IMR-90 (cell line): Measurements from ENCODE around the gene MSRB1. TPM values are rescaled to one million over a fixed set of nuclear protein-coding genes. Genes with fewer than 3 reads are reported as not detected.

Source experiments
- ATAC-seq: fragments of 200-7000 bp; cut with Tn5 transposase; 2 replicates; pipeline ENCODE4 v1.9.1; 2020; ENCODE audit warnings: low read depth, mild to moderate bottlenecking, moderate library complexity
- BruUV-seq: library from RNA; stranded (reverse); fragments of 400-500 nt; replicated peaks from 2 replicates; lab custom pipeline; 2021; lab: Mats Ljungman, UMichigan
- CTCF ChIA-PET: fragments of 300-600 bp; formaldehyde crosslinking; extraction: SDS; loops from one replicate; lab custom pipeline; 2021; ENCODE audit warnings: antibody characterized with exemption; lab: Yijun Ruan, JAX
- POLR2A ChIA-PET: fragments of 300-600 bp; sonication (Branson Sonifier 250); formaldehyde crosslinking; loops from one replicate; lab custom pipeline; 2022; ENCODE audit warnings: antibody characterized with exemption; ENCODE audit not compliant: unreplicated experiment; lab: Charles Lee
- DNase-seq: peaks from one replicate; pipeline ENCODE4 v3.0.0; 2013
- H2AFZ ChIP-seq: replicated peaks from 2 replicates; pipeline ENCODE3; 2013; ENCODE audit warnings: low read length, mild to moderate bottlenecking; ENCODE audit not compliant: poor library complexity
- H2AK5ac ChIP-seq: 2 replicates; pipeline ENCODE4 v1.6.1; 2013; ENCODE audit warnings: low read depth, low read length, inconsistent platforms
- H2AK9ac ChIP-seq: replicated peaks from 2 replicates; pipeline ENCODE3; 2013; ENCODE audit warnings: mild to moderate bottlenecking, low read depth, low read length, moderate library complexity; ENCODE audit not compliant: poor library complexity
- H2BK120ac ChIP-seq: 2 replicates; pipeline ENCODE4 v1.6.1; 2013; ENCODE audit warnings: low read depth, low read length, inconsistent platforms
- H2BK15ac ChIP-seq: 3 replicates; pipeline ENCODE4 v1.6.1; 2013; ENCODE audit warnings: low read depth, low read length, inconsistent platforms
- H2BK20ac ChIP-seq: 2 replicates; pipeline ENCODE4 v1.6.1; 2013; ENCODE audit warnings: low read depth, mild to moderate bottlenecking, inconsistent platforms, low read length, moderate library complexity
- H2BK5ac ChIP-seq: 2 replicates; pipeline ENCODE4 v1.6.1; 2013; ENCODE audit warnings: mild to moderate bottlenecking, low read depth, low read length, inconsistent platforms; ENCODE audit not compliant: poor library complexity, severe bottlenecking
- H3K14ac ChIP-seq: replicated peaks from 2 replicates; pipeline ENCODE4 v1.6.1; 2013; ENCODE audit warnings: low read depth, low read length, inconsistent platforms
- H3K18ac ChIP-seq: 2 replicates; pipeline ENCODE4 v1.6.1; 2013; ENCODE audit warnings: low read depth, low read length, control low read depth
- H3K23ac ChIP-seq: 2 replicates; pipeline ENCODE4 v1.6.1; 2013; ENCODE audit warnings: low read depth, low read length, inconsistent platforms
- H3K27ac ChIP-seq: 2 replicates; pipeline ENCODE4 v1.5.1; 2013; ENCODE audit warnings: mild to moderate bottlenecking, control low read depth, low read length; ENCODE audit not compliant: insufficient read depth
- H3K27me3 ChIP-seq: 2 replicates; pipeline ENCODE4 v1.6.1; 2013; ENCODE audit warnings: low read length; ENCODE audit not compliant: control insufficient read depth, insufficient read depth
- H3K36me3 ChIP-seq: 2 replicates; pipeline ENCODE4 v1.6.1; 2013; ENCODE audit warnings: low read length, mixed read lengths; ENCODE audit not compliant: control insufficient read depth, insufficient read depth
- H3K4ac ChIP-seq: 2 replicates; pipeline ENCODE4 v1.6.1; 2013; ENCODE audit warnings: low read depth, low read length, inconsistent platforms
- H3K4me1 ChIP-seq: 2 replicates; pipeline ENCODE4 v1.6.1; 2013; ENCODE audit warnings: low read length, mixed read lengths; ENCODE audit not compliant: control insufficient read depth, insufficient read depth
- H3K4me2 ChIP-seq: 2 replicates; pipeline ENCODE4 v1.6.1; 2013; ENCODE audit warnings: low read depth, mild to moderate bottlenecking, control low read depth, low read length, moderate library complexity
- H3K4me3 ChIP-seq: 2 replicates; pipeline ENCODE4 v1.5.1; 2013; ENCODE audit warnings: low read depth, mild to moderate bottlenecking, control low read depth, low read length, moderate library complexity; ENCODE audit not compliant: insufficient read depth
- H3K56ac ChIP-seq: 2 replicates; pipeline ENCODE4 v1.6.1; 2013; ENCODE audit warnings: low read length, inconsistent platforms; ENCODE audit not compliant: insufficient read depth; ENCODE audit errors: extremely low read depth
- H3K79me1 ChIP-seq, 2 experiments: 2 replicates each; pipeline ENCODE4 v1.6.1; 2013; ENCODE audit warnings: low read length in 2 of 2, inconsistent platforms in 1 of 2, low read depth in 1 of 2
- H3K9ac ChIP-seq: 2 replicates; pipeline ENCODE4 v1.6.1; 2013; ENCODE audit warnings: low read depth, low read length, control low read depth
- H3K9me1 ChIP-seq: 2 replicates; pipeline ENCODE4 v1.6.1; 2013; ENCODE audit warnings: low read length, inconsistent platforms; ENCODE audit not compliant: insufficient read depth
- H3K9me3 ChIP-seq: 2 replicates; pipeline ENCODE4 v1.6.1; 2013; ENCODE audit warnings: low read length; ENCODE audit not compliant: control insufficient read depth, insufficient read depth
- H4K20me1 ChIP-seq: 2 replicates; pipeline ENCODE4 v1.6.1; 2013; ENCODE audit warnings: low read length, inconsistent platforms; ENCODE audit not compliant: insufficient read depth
- H4K5ac ChIP-seq: 2 replicates; pipeline ENCODE4 v1.6.1; 2013; ENCODE audit warnings: mild to moderate bottlenecking, low read depth, low read length, control low read depth
- H4K8ac ChIP-seq, 2 experiments: 2 replicates each; pipeline ENCODE4 v1.6.1; 2013; ENCODE audit warnings: low read depth in 2 of 2, low read length in 2 of 2, control low read depth in 1 of 2, inconsistent platforms in 1 of 2
- H4K91ac ChIP-seq: 2 replicates; pipeline ENCODE4 v1.6.1; 2013; ENCODE audit warnings: low read depth, low read length, inconsistent platforms; ENCODE audit not compliant: insufficient read depth
- BHLHE40 ChIP-seq: fragments of 150-350 bp; IDR thresholded peaks from 2 replicates; pipeline ENCODE4 v1.6.1; 2016; ENCODE audit warnings: mild to moderate bottlenecking, low read depth, low read length
- CEBPB ChIP-seq: IDR thresholded peaks from 2 replicates; pipeline ENCODE4 v1.6.1; 2012; ENCODE audit warnings: low read depth, low read length, improper control_type of control experiment
- CHD1 ChIP-seq: IDR thresholded peaks from 2 replicates; pipeline ENCODE4 v1.6.1; 2012; ENCODE audit warnings: low read depth, low read length, improper control_type of control experiment
- FOS ChIP-seq: fragments of 150-350 bp; IDR thresholded peaks from 2 replicates; pipeline ENCODE4 v1.6.1; 2016; ENCODE audit warnings: low read depth, low read length
- MAFK ChIP-seq: IDR thresholded peaks from 2 replicates; pipeline ENCODE4 v1.6.1; 2012; ENCODE audit warnings: low read depth, low read length, improper control_type of control experiment
- MXI1 ChIP-seq: IDR thresholded peaks from 2 replicates; pipeline ENCODE4 v1.6.1; 2012; ENCODE audit warnings: low read depth, mild to moderate bottlenecking, low read length, moderate library complexity, borderline replicate concordance
- NFE2L2 ChIP-seq: fragments of 150-350 bp; IDR thresholded peaks from 2 replicates; pipeline ENCODE4 v1.6.1; 2016; ENCODE audit warnings: low read depth, mild to moderate bottlenecking, low read length
- RAD21 ChIP-seq: IDR thresholded peaks from 2 replicates; pipeline ENCODE4 v1.6.1; 2012; ENCODE audit warnings: low read length, improper control_type of control experiment
- RFX5 ChIP-seq: IDR thresholded peaks from 2 replicates; pipeline ENCODE4 v1.8.0; 2012; ENCODE audit warnings: low read depth, mild to moderate bottlenecking, low read length, moderate library complexity
- SMC3 ChIP-seq: fragments of 150-350 bp; IDR thresholded peaks from 2 replicates; pipeline ENCODE4 v1.6.1; 2016; ENCODE audit warnings: low read depth, mild to moderate bottlenecking, antibody characterized with exemption, low read length, moderate library complexity
- WGBS, 2 experiments: methylation state at CpG; one replicate each; pipeline versions ENCODE4 v1.1.5 to v1.1.7; 2013; ENCODE audit warnings: missing lambda C conversion rate in 2 of 2; ENCODE audit not compliant: insufficient read length in 1 of 2; ENCODE audit errors: extremely low coverage in 2 of 2; 5-methylcytosine and 5-hydroxymethylcytosine counted together
- dilution Hi-C: fragments of 300-500 bp; cut with HindIII; formaldehyde crosslinking; loops from one replicate; pipeline ENCODE4 v1.14.3; 2018; ENCODE audit warnings: low sequenced_read_pairs; ENCODE audit not compliant: unreplicated experiment
- in situ Hi-C: fragments of 300-500 bp; cut with MboI; formaldehyde crosslinking; loops from 3 replicates; pipeline ENCODE4 v1.14.3; 2019; ENCODE audit warnings: low sequenced_read_pairs, inconsistent platforms, mixed read lengths
- intact Hi-C: fragments of 100-400 bp; cut with micrococcal nuclease; formaldehyde crosslinking; loops from 2 replicates; pipeline ENCODE4 v1.10.0; 2022
- polyA plus RNA-seq, 3 experiments: library from polyadenylated mRNA; depleted of rRNA; stranded (reverse); fragments of >200 nt; gene quantifications; 2 replicates each; pipeline ENCODE4 v1.2.3, GENCODE V29; 2012; ENCODE audit warnings: low replicate concordance in 1 of 3
- total RNA-seq: library from RNA; depleted of rRNA; stranded (reverse); fragments of >200 nt; gene quantifications from 2 replicates; pipeline ENCODE4 v1.2.3, GENCODE V29; 2012
- TF ChIP-seq, protein P1 (sequence below): fragments of 150-350 bp; IDR thresholded peaks from 2 replicates; pipeline ENCODE4 v1.6.1; 2017; ENCODE audit warnings: mild to moderate bottlenecking, antibody characterized with exemption, low read length, low read depth
- TF ChIP-seq, protein P2 (sequence below): fragments of 150-350 bp; IDR thresholded peaks from 2 replicates; pipeline ENCODE4 v1.6.1; 2016; ENCODE audit warnings: low read depth, mild to moderate bottlenecking, low read length, moderate library complexity, borderline replicate concordance
- TF ChIP-seq, protein P3 (sequence below): conservative IDR thresholded peaks from 2 replicates; pipeline ENCODE4 v1.5.1; 2012; ENCODE audit warnings: mild to moderate bottlenecking, low read depth, low read length, improper control_type of control experiment

The MSRB1 gene
- total and polyA plus RNA-seq, 2 of the 4 experiments (the other 2 are of a cell fraction), result 17.0 to 32.3 TPM

DNA sequence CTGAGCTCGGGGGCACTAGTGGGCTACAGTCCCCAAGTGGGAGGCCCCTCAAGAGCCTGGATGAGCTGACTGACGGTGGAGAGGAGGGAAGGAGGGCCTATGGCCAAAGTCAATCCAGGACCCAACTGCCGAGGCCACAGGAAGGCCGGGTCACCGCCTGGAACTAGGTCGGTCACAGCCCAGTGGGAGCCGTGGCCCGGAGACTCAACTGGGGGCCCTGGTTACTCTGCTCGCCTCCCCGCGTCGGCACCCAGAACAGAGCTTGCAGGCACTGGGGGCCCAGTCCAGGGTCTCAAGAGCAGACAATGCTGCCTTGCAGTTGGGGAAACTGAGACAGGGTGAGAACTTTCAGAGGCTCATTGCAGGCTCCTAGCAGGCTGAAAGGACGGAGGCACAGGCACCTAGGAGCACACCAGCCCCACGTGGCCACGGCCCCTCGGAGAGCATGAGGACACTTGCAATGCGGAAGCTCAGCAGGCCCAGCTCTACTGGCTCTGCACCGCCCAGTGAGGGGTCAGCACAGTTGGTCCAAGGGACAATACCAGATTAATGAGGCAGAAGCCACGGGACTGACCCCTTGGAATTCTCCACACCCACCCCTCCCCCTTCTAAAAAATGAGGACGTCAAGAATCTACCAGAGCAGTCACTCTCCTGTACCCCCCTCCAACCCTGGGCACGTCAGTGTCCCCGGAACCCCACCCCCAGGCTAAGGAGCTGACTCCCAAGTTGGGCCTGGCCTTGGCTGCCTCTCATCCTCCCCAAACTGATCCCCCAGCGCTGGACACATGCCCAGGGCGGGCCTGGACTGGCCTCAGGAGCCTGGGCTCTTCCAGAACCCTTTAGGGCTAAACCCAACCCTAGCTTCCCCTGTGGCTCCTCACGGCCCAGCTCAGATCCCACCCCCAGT is 27.0 kb downstream of the MSRB1 start:
- Histone ChIP-seq H4K8ac (no peak overlapping the region), H2AFZ (no peak overlapping the region), H3K4me3 (no peak overlapping the region), H3K56ac (no peak overlapping the region), H3K4me1 (no peaks in the 10 kb centered on the region), H3K9me3 (no peaks in the 10 kb centered on the region), H4K91ac (no peak overlapping the region), H3K9ac (no peak overlapping the region), H2BK5ac (no peak overlapping the region), H2BK120ac (no peak overlapping the region), H3K18ac (no peak overlapping the region), H3K27ac (no peak overlapping the region), H3K27me3 (peaks cover 76% of the 10 kb centered on the region), H3K9me1 (no peaks in the 10 kb centered on the region; the same call in 1 of the 2 replicates), H4K20me1 (no peaks in the 10 kb centered on the region), H2AK9ac (no peak overlapping the region), H2BK15ac (no peak overlapping the region), H4K5ac (no peak overlapping the region), H3K4ac (no peak overlapping the region), H3K23ac (no peak overlapping the region), H3K14ac (no peak overlapping the region), H2BK20ac (no peak overlapping the region), H3K4me2 (no peak overlapping the region), H2AK5ac (no peak overlapping the region), H3K36me3 (no peaks in the 10 kb centered on the region), H3K79me1 (no peaks in the 10 kb centered on the region)
- dilution Hi-C loops, result no loop called here
- DNase-seq, result no peak
- TF ChIP-seq BHLHE40, result no peak
- no peak for TF ChIP-seq RFX5
- no peak for TF ChIP-seq SMC3
- TF ChIP-seq MAFK, result no peak
- TF ChIP-seq FOS, result no peak
- no peak for TF ChIP-seq CEBPB
- TF ChIP-seq, protein P1, sequence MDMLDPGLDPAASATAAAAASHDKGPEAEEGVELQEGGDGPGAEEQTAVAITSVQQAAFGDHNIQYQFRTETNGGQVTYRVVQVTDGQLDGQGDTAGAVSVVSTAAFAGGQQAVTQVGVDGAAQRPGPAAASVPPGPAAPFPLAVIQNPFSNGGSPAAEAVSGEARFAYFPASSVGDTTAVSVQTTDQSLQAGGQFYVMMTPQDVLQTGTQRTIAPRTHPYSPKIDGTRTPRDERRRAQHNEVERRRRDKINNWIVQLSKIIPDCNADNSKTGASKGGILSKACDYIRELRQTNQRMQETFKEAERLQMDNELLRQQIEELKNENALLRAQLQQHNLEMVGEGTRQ, result no peak
- TF ChIP-seq CHD1, result no peak
- no peak for TF ChIP-seq NFE2L2
- TF ChIP-seq, protein P2, sequence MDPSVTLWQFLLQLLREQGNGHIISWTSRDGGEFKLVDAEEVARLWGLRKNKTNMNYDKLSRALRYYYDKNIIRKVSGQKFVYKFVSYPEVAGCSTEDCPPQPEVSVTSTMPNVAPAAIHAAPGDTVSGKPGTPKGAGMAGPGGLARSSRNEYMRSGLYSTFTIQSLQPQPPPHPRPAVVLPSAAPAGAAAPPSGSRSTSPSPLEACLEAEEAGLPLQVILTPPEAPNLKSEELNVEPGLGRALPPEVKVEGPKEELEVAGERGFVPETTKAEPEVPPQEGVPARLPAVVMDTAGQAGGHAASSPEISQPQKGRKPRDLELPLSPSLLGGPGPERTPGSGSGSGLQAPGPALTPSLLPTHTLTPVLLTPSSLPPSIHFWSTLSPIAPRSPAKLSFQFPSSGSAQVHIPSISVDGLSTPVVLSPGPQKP, result no peak
- TF ChIP-seq, protein P3, sequence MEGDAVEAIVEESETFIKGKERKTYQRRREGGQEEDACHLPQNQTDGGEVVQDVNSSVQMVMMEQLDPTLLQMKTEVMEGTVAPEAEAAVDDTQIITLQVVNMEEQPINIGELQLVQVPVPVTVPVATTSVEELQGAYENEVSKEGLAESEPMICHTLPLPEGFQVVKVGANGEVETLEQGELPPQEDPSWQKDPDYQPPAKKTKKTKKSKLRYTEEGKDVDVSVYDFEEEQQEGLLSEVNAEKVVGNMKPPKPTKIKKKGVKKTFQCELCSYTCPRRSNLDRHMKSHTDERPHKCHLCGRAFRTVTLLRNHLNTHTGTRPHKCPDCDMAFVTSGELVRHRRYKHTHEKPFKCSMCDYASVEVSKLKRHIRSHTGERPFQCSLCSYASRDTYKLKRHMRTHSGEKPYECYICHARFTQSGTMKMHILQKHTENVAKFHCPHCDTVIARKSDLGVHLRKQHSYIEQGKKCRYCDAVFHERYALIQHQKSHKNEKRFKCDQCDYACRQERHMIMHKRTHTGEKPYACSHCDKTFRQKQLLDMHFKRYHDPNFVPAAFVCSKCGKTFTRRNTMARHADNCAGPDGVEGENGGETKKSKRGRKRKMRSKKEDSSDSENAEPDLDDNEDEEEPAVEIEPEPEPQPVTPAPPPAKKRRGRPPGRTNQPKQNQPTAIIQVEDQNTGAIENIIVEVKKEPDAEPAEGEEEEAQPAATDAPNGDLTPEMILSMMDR, result no peak
- TF ChIP-seq RAD21, result no peak
- TF ChIP-seq MXI1, result no peak
- in situ Hi-C loops, result no loop called here
- ChIA-PET CTCF (no interaction called here), POLR2A (no interaction called here)
- WGBS, 2 experiments, result 48% methylated on average over 16 of the region's 25 CpGs; no CpG with 5 or more reads in 1 of the 2 experiments
- no peak for ATAC-seq
- BruUV-seq, result no TSS peak
- intact Hi-C loops, result no loop called here
